SK-N-SH (cell line): Measurements from ENCODE around the gene GABRB3. TPM values are rescaled to one million over a fixed set of nuclear protein-coding genes. Genes with fewer than 3 reads are reported as not detected.

Source experiments
- CTCF ChIA-PET: fragments of 300-600, 350-600 bp; formaldehyde crosslinking; extraction: SDS; loops from one replicate; lab custom pipeline; 2021; lab: Yijun Ruan, JAX
- POLR2A ChIA-PET: fragments of 350-600 bp; sonication (Branson Sonifier 250); formaldehyde crosslinking; extraction: SDS; loops from one replicate; lab custom pipeline; 2020; ENCODE audit warnings: antibody characterized with exemption, inconsistent platforms; lab: Yijun Ruan, JAX
- DNase-seq: peaks from one replicate; pipeline ENCODE4 v3.0.0; 2012
- H2AFZ ChIP-seq: fragments of 200-600 bp; sonication (generic); 2 replicates; pipeline ENCODE4 v1.8.1; 2016; ENCODE audit warnings: antibody characterized with exemption, mild to moderate bottlenecking, low read depth
- H3F3A ChIP-seq: fragments of 200-600 bp; sonication (generic); replicated peaks from 2 replicates; pipeline ENCODE3; 2016; ENCODE audit warnings: antibody characterized with exemption, mild to moderate bottlenecking; ENCODE audit not compliant: insufficient read depth
- H3K27ac ChIP-seq, 2 experiments: fragments of 200-500 bp in 1 of 2; fragments of 200-600 bp in 1 of 2; sonication (Bioruptor generic) in 1 of 2; sonication (generic), shearing (Covaris generic) in 1 of 2; 2 replicates each; pipeline versions ENCODE4 v1.5.1 to v1.6.1; 2014 to 2016; ENCODE audit warnings: low read depth in 2 of 2, inconsistent platforms in 1 of 2, low read length in 1 of 2, mild to moderate bottlenecking in 1 of 2, mixed read lengths in 1 of 2
- H3K27me3 ChIP-seq: fragments of 200-600 bp; sonication (generic), shearing (Covaris generic); 2 replicates; pipeline ENCODE4 v1.6.1; 2016; ENCODE audit warnings: mixed run types; ENCODE audit not compliant: insufficient read depth
- H3K36me3 ChIP-seq, 2 experiments: fragments of 200-500 bp in 1 of 2; fragments of 200-600 bp in 1 of 2; sonication (Bioruptor generic) in 1 of 2; sonication (generic) in 1 of 2; replicated peaks in 1 of 2; 2 replicates each; pipeline versions ENCODE3 to v1.5.1; 2014 to 2016; ENCODE audit warnings: low read length in 1 of 2, mild to moderate bottlenecking in 1 of 2; ENCODE audit not compliant: insufficient read depth in 2 of 2, control insufficient read depth in 1 of 2
- H3K4me1 ChIP-seq, 2 experiments: fragments of 200-500 bp in 1 of 2; fragments of 200-600 bp in 1 of 2; sonication (Bioruptor generic) in 1 of 2; sonication (generic), shearing (Covaris generic) in 1 of 2; 2 replicates each; pipeline versions ENCODE4 v1.5.1 to v1.6.1; 2014 to 2016; ENCODE audit warnings: low read depth in 1 of 2, low read length in 1 of 2, mixed run types in 1 of 2; ENCODE audit not compliant: insufficient read depth in 2 of 2, control insufficient read depth in 1 of 2
- H3K4me2 ChIP-seq: fragments of 200-600 bp; sonication (generic), shearing (Covaris generic); 2 replicates; pipeline ENCODE4 v1.6.1; 2017; ENCODE audit warnings: mixed run types
- H3K4me3 ChIP-seq, 2 experiments: fragments of 200-500 bp in 1 of 2; fragments of 200-600 bp in 1 of 2; sonication (Bioruptor generic) in 1 of 2; sonication (generic), shearing (Covaris generic) in 1 of 2; 2 replicates each; pipeline versions ENCODE4 v1.5.1 to v1.8.1; 2014 to 2016; ENCODE audit warnings: low read depth in 2 of 2, inconsistent platforms in 1 of 2, low read length in 1 of 2, mild to moderate bottlenecking in 1 of 2, mixed read lengths in 1 of 2, moderate library complexity in 1 of 2
- H3K79me2 ChIP-seq: fragments of 200-600 bp; sonication (generic); 2 replicates; pipeline ENCODE4 v1.8.1; 2017; ENCODE audit warnings: mild to moderate bottlenecking; ENCODE audit not compliant: insufficient read depth
- H3K9ac ChIP-seq: fragments of 200-600 bp; sonication (generic); 2 replicates; pipeline ENCODE4 v1.6.1; 2017; ENCODE audit warnings: mixed run types
- H3K9me2 ChIP-seq: fragments of 200-600 bp; sonication (generic); 2 replicates; pipeline ENCODE4 v1.6.1; 2017; ENCODE audit warnings: mixed run types
- H3K9me3 ChIP-seq: fragments of 200-600 bp; sonication (generic); 2 replicates; pipeline ENCODE4 v1.6.1; 2017; ENCODE audit warnings: mixed run types, mild to moderate bottlenecking, moderate library complexity
- H4K20me1 ChIP-seq: fragments of 200-600 bp; sonication (generic); 2 replicates; pipeline ENCODE4 v1.6.1; 2017; ENCODE audit warnings: mild to moderate bottlenecking, mixed run types; ENCODE audit not compliant: insufficient read depth
- CHD2 ChIP-seq: fragments of 150-350 bp; IDR thresholded peaks from 2 replicates; pipeline ENCODE4 v1.6.1; 2018; ENCODE audit warnings: low read length; ENCODE audit not compliant: partially characterized antibody
- EP300 ChIP-seq, 2 experiments: IDR thresholded peaks; 2 replicates each; pipeline versions ENCODE4 v1.4.0 to v1.6.1; 2012; ENCODE audit warnings: borderline replicate concordance in 1 of 2, low read depth in 1 of 2, low read length in 1 of 2
- EZH2phosphoT487 ChIP-seq: fragments of 200-600 bp; sonication (generic); IDR thresholded peaks from 2 replicates; pipeline ENCODE4 v1.6.1; 2017; ENCODE audit warnings: low read depth, mixed run types, mild to moderate bottlenecking, antibody characterized with exemption, moderate library complexity, borderline replicate concordance
- FOXM1 ChIP-seq: IDR thresholded peaks from 2 replicates; pipeline ENCODE4 v1.4.0; 2012; ENCODE audit warnings: low read depth, mild to moderate bottlenecking
- GABPA ChIP-seq: IDR thresholded peaks from 2 replicates; pipeline ENCODE4 v1.4.0; 2012; ENCODE audit warnings: low read depth, mild to moderate bottlenecking
- MEF2A ChIP-seq: IDR thresholded peaks from 2 replicates; pipeline ENCODE4 v1.4.0; 2012; ENCODE audit warnings: low read depth, borderline replicate concordance
- POLR2AphosphoS5 ChIP-seq: IDR thresholded peaks from 2 replicates; pipeline ENCODE4 v1.6.1; 2012; ENCODE audit warnings: low read depth, low read length
- RAD21 ChIP-seq: IDR thresholded peaks from 2 replicates; pipeline ENCODE4 v1.6.1; 2012; ENCODE audit warnings: mild to moderate bottlenecking, low read length
- RCOR1 ChIP-seq: fragments of 150-350 bp; IDR thresholded peaks from 2 replicates; pipeline ENCODE4 v1.6.1; 2017; ENCODE audit warnings: antibody characterized with exemption, low read length
- SIN3A ChIP-seq: IDR thresholded peaks from 2 replicates; pipeline ENCODE4 v1.6.1; 2012; ENCODE audit warnings: low read depth, mild to moderate bottlenecking, low read length, moderate library complexity, borderline replicate concordance
- SMC3 ChIP-seq: IDR thresholded peaks from 2 replicates; pipeline ENCODE4 v1.6.1; 2012; ENCODE audit warnings: low read depth, low read length, improper control_type of control experiment
- TCF12 ChIP-seq: IDR thresholded peaks from 2 replicates; pipeline ENCODE4 v1.4.0; 2012
- WGBS: methylation state at CpG from one replicate; pipeline ENCODE4 v1.1.6; 2017; ENCODE audit warnings: low lambda C conversion rate; 5-methylcytosine and 5-hydroxymethylcytosine counted together
- polyA plus RNA-seq, 3 experiments: library from polyadenylated mRNA; depleted of rRNA; stranded (reverse); fragments of >200 nt; gene quantifications; 2 replicates each; pipeline ENCODE4 v1.2.3, GENCODE V29; 2012
- TF ChIP-seq, protein P1 (sequence below): fragments of 200-600 bp; sonication (generic); IDR thresholded peaks from 2 replicates; pipeline ENCODE4 v1.6.1; 2017; ENCODE audit warnings: antibody characterized with exemption, mild to moderate bottlenecking, moderate library complexity
- TF ChIP-seq, protein P2 (sequence below): IDR thresholded peaks from 2 replicates; pipeline ENCODE4 v1.4.0; 2012; ENCODE audit warnings: low read depth, borderline replicate concordance
- TF ChIP-seq, protein P3 (sequence below): IDR thresholded peaks from 2 replicates; pipeline ENCODE4 v1.4.0; 2012; ENCODE audit warnings: low read depth, borderline replicate concordance
- TF ChIP-seq, protein P4 (sequence below): IDR thresholded peaks from 2 replicates; pipeline ENCODE4 v1.6.1; 2012; ENCODE audit warnings: mild to moderate bottlenecking, low read depth, low read length, moderate library complexity
- TF ChIP-seq, protein P5 (sequence below): IDR thresholded peaks from 2 replicates; pipeline ENCODE4 v1.4.0; 2012; ENCODE audit warnings: low read depth
- TF ChIP-seq, protein P6 (sequence below): fragments of 150-350 bp; IDR thresholded peaks from 2 replicates; pipeline ENCODE4 v1.6.1; 2016; ENCODE audit warnings: mild to moderate bottlenecking, low read depth, low read length
- TF ChIP-seq, protein P7 (sequence below): fragments of 150-350 bp; IDR thresholded peaks from 2 replicates; pipeline ENCODE4 v1.6.1; 2017; ENCODE audit warnings: antibody characterized with exemption, low read length, low read depth, borderline replicate concordance

GABRB3 gene
- polyA plus RNA-seq, 1 of the 3 experiments (the other 2 are of a cell fraction) = 0.10 TPM

DNA sequence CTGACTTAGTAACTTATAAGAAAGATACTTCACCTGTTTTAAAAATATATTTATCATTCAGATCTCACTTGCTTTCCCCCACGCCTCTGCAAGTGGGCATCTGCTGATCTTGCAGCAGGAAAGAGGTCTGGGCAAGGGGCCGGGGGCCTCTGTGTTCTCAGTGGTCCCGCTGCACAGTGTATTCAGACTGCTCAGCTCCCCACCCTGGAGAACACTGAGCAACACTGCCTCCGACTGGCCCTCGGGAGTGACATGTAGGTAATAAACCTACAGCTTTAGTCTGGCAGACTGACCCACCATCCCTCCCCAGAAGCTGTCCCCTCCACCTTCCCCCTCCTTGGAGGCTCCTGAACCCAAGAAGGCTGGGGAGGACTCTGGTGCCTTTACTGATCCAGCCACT lies 43.8 kb downstream of the GABRB3 start:
- DNase-seq = no peak
- H3K9me3 ChIP-seq = no peaks in the 10 kb centered on the region
- no peak overlapping the region for H3K4me3 ChIP-seq
- no peak overlapping the region for H3K4me2 ChIP-seq
- no peaks in the 10 kb centered on the region for H3K79me2 ChIP-seq
- H4K20me1 ChIP-seq = no peaks in the 10 kb centered on the region
- TF ChIP-seq RCOR1 = no peak
- TF ChIP-seq SMC3 = no peak
- TF ChIP-seq, protein P1, sequence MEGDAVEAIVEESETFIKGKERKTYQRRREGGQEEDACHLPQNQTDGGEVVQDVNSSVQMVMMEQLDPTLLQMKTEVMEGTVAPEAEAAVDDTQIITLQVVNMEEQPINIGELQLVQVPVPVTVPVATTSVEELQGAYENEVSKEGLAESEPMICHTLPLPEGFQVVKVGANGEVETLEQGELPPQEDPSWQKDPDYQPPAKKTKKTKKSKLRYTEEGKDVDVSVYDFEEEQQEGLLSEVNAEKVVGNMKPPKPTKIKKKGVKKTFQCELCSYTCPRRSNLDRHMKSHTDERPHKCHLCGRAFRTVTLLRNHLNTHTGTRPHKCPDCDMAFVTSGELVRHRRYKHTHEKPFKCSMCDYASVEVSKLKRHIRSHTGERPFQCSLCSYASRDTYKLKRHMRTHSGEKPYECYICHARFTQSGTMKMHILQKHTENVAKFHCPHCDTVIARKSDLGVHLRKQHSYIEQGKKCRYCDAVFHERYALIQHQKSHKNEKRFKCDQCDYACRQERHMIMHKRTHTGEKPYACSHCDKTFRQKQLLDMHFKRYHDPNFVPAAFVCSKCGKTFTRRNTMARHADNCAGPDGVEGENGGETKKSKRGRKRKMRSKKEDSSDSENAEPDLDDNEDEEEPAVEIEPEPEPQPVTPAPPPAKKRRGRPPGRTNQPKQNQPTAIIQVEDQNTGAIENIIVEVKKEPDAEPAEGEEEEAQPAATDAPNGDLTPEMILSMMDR = no peak
- TF ChIP-seq GABPA = no peak
- TF ChIP-seq, protein P2, sequence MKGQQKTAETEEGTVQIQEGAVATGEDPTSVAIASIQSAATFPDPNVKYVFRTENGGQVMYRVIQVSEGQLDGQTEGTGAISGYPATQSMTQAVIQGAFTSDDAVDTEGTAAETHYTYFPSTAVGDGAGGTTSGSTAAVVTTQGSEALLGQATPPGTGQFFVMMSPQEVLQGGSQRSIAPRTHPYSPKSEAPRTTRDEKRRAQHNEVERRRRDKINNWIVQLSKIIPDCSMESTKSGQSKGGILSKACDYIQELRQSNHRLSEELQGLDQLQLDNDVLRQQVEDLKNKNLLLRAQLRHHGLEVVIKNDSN = no peak
- TF ChIP-seq, protein P3, sequence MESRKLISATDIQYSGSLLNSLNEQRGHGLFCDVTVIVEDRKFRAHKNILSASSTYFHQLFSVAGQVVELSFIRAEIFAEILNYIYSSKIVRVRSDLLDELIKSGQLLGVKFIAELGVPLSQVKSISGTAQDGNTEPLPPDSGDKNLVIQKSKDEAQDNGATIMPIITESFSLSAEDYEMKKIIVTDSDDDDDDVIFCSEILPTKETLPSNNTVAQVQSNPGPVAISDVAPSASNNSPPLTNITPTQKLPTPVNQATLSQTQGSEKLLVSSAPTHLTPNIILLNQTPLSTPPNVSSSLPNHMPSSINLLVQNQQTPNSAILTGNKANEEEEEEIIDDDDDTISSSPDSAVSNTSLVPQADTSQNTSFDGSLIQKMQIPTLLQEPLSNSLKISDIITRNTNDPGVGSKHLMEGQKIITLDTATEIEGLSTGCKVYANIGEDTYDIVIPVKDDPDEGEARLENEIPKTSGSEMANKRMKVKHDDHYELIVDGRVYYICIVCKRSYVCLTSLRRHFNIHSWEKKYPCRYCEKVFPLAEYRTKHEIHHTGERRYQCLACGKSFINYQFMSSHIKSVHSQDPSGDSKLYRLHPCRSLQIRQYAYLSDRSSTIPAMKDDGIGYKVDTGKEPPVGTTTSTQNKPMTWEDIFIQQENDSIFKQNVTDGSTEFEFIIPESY = no peak
- TF ChIP-seq RAD21 = no peak
- TF ChIP-seq POLR2AphosphoS5 = no peak
- TF ChIP-seq, protein P4, sequence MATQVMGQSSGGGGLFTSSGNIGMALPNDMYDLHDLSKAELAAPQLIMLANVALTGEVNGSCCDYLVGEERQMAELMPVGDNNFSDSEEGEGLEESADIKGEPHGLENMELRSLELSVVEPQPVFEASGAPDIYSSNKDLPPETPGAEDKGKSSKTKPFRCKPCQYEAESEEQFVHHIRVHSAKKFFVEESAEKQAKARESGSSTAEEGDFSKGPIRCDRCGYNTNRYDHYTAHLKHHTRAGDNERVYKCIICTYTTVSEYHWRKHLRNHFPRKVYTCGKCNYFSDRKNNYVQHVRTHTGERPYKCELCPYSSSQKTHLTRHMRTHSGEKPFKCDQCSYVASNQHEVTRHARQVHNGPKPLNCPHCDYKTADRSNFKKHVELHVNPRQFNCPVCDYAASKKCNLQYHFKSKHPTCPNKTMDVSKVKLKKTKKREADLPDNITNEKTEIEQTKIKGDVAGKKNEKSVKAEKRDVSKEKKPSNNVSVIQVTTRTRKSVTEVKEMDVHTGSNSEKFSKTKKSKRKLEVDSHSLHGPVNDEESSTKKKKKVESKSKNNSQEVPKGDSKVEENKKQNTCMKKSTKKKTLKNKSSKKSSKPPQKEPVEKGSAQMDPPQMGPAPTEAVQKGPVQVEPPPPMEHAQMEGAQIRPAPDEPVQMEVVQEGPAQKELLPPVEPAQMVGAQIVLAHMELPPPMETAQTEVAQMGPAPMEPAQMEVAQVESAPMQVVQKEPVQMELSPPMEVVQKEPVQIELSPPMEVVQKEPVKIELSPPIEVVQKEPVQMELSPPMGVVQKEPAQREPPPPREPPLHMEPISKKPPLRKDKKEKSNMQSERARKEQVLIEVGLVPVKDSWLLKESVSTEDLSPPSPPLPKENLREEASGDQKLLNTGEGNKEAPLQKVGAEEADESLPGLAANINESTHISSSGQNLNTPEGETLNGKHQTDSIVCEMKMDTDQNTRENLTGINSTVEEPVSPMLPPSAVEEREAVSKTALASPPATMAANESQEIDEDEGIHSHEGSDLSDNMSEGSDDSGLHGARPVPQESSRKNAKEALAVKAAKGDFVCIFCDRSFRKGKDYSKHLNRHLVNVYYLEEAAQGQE = no peak
- TF ChIP-seq TCF12 = no peak
- no peak for TF ChIP-seq FOXM1
- no peak for TF ChIP-seq MEF2A
- TF ChIP-seq SIN3A = no peak
- TF ChIP-seq, protein P5, sequence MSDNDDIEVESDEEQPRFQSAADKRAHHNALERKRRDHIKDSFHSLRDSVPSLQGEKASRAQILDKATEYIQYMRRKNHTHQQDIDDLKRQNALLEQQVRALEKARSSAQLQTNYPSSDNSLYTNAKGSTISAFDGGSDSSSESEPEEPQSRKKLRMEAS = no peak
- TF ChIP-seq, protein P6, sequence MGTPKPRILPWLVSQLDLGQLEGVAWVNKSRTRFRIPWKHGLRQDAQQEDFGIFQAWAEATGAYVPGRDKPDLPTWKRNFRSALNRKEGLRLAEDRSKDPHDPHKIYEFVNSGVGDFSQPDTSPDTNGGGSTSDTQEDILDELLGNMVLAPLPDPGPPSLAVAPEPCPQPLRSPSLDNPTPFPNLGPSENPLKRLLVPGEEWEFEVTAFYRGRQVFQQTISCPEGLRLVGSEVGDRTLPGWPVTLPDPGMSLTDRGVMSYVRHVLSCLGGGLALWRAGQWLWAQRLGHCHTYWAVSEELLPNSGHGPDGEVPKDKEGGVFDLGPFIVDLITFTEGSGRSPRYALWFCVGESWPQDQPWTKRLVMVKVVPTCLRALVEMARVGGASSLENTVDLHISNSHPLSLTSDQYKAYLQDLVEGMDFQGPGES = no peak
- no peak for TF ChIP-seq CHD2
- TF ChIP-seq EP300 (IDR thresholded peaks at IDR 0.05; ENCODE audit: borderline replicate concordance in 1 of 2, low read depth in 1 of 2, low read length in 1 of 2) = no peak
- TF ChIP-seq, protein P7, sequence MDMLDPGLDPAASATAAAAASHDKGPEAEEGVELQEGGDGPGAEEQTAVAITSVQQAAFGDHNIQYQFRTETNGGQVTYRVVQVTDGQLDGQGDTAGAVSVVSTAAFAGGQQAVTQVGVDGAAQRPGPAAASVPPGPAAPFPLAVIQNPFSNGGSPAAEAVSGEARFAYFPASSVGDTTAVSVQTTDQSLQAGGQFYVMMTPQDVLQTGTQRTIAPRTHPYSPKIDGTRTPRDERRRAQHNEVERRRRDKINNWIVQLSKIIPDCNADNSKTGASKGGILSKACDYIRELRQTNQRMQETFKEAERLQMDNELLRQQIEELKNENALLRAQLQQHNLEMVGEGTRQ = no peak
- no peak for TF ChIP-seq EZH2phosphoT487
- H3K27me3 ChIP-seq = no peaks in the 10 kb centered on the region
- H3K9me2 ChIP-seq = no peaks in the 10 kb centered on the region
- CTCF ChIA-PET = interaction anchor here (0.7 kb wide), 1 partner anchor 456 kb away, joined by 3 read pairs; no protein-coding TSS in a partner anchor
- POLR2A ChIA-PET = no interaction called here
- no peaks in the 10 kb centered on the region for H3F3A ChIP-seq
- no peaks in the 10 kb centered on the region for H3K4me1 ChIP-seq
- no peak overlapping the region for H3K27ac ChIP-seq
- H2AFZ ChIP-seq = no peak overlapping the region
- WGBS = 12% methylated on average over 5 of the region's 5 CpGs
- no peak overlapping the region for H3K9ac ChIP-seq
- H3K36me3 ChIP-seq = no peaks in the 10 kb centered on the region
